Mucosa of descending colon (tissue), 3 donors: Measurements from ENCODE around the gene SLC17A9. TPM values are rescaled to one million over a fixed set of nuclear protein-coding genes. Genes with fewer than 3 reads are reported as not detected.

Source experiments
- ATAC-seq: fragments of 200-7000 bp; cut with Tn5 transposase; one replicate; pipeline ENCODE4 v1.9.1; 2020; ENCODE audit warnings: mild to moderate bottlenecking, moderate library complexity
- DNase-seq, 3 donors: peaks; one replicate each; pipeline ENCODE4 v3.0.0-alpha.2; 2020
- H3K36me3 ChIP-seq: fragments of 200-600 bp; one replicate; pipeline ENCODE4 v1.8.0; 2021; ENCODE audit warnings: low read depth, mild to moderate bottlenecking
- H3K4me1 ChIP-seq: fragments of 200-600 bp; one replicate; pipeline ENCODE4 v1.8.0; 2021; ENCODE audit warnings: low read depth, mild to moderate bottlenecking
- H3K4me3 ChIP-seq: fragments of 200-600 bp; one replicate; pipeline ENCODE4 v1.8.0; 2021; ENCODE audit warnings: mild to moderate bottlenecking
- H3K9me3 ChIP-seq: fragments of 200-600 bp; one replicate; pipeline ENCODE4 v1.8.0; 2021; ENCODE audit warnings: mild to moderate bottlenecking
- intact Hi-C, 2 donors: fragments of 100-400 bp; cut with DNase I in 1 of 2; cut with micrococcal nuclease in 1 of 2; formaldehyde crosslinking; loops; one replicate each; pipeline versions ENCODE4 v1.11.0 to v1.11.1; 2022; cut with DNase I, micrococcal nuclease
- total RNA-seq, 3 donors: library from RNA; stranded (reverse); fragmentation: NEBNext Ultra II Directional in 2 of 3; extraction: Animal tissue kit (Norgen Biotek cat#: 25700) in 2 of 3; gene quantifications; one replicate each; pipeline versions ENCODE4 v1.2.1 to v1.2.4, GENCODE V29; 2021 to 2023
- TF ChIP-seq, protein P1 (sequence below): fragments of 200-600 bp; IDR thresholded peaks from one replicate; pipeline ENCODE4 v1.8.0; 2022; ENCODE audit warnings: antibody characterized with exemption, mild to moderate bottlenecking
- donor health status: DM: no; HTN: no; CAD: no; lungs with moderate emphysema.
- donor health status: DM: no; HTN: no; CAD: no.
- donor health status: DM: no; HTN: yes; CAD: no.

Gene SLC17A9
- total RNA-seq, 3 donors from 2014 or later = 4.8 to 22.2 (median 6.4) TPM

DNA sequence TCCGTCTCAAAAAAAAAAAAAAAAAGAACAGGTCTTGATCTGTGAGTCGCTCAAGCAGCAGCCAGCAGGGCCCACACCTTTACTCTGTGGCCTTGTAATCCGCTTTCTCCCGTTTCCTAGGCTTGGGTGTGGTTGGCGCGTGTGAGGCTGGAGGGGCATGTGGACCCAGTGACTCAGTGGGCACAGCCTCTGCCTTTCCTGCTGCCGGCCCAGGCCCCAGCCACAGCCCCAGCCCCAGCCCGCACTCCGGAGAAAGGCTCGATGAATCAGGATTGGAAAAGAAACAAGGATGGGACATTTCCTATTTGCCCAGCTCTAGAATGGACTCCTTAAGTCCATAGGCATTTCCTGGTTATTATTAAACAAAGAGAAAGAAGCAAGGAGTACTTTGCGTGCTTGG, 50.0 kb downstream of the SLC17A9 start:
- DNase-seq (no peak), ATAC-seq (no peak)
- TF ChIP-seq, protein P1, sequence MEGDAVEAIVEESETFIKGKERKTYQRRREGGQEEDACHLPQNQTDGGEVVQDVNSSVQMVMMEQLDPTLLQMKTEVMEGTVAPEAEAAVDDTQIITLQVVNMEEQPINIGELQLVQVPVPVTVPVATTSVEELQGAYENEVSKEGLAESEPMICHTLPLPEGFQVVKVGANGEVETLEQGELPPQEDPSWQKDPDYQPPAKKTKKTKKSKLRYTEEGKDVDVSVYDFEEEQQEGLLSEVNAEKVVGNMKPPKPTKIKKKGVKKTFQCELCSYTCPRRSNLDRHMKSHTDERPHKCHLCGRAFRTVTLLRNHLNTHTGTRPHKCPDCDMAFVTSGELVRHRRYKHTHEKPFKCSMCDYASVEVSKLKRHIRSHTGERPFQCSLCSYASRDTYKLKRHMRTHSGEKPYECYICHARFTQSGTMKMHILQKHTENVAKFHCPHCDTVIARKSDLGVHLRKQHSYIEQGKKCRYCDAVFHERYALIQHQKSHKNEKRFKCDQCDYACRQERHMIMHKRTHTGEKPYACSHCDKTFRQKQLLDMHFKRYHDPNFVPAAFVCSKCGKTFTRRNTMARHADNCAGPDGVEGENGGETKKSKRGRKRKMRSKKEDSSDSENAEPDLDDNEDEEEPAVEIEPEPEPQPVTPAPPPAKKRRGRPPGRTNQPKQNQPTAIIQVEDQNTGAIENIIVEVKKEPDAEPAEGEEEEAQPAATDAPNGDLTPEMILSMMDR = no peak
- H3K4me3 ChIP-seq = no peak overlapping the region
- H3K36me3 ChIP-seq = no peaks in the 10 kb centered on the region
- no peaks in the 10 kb centered on the region for H3K4me1 ChIP-seq
- no peaks in the 10 kb centered on the region for H3K9me3 ChIP-seq
- intact Hi-C loops = loop anchor here in 1 of 2 donors (10.0 kb wide), 1 partner anchor 128 kb away; no protein-coding TSS in a partner anchor

DNA sequence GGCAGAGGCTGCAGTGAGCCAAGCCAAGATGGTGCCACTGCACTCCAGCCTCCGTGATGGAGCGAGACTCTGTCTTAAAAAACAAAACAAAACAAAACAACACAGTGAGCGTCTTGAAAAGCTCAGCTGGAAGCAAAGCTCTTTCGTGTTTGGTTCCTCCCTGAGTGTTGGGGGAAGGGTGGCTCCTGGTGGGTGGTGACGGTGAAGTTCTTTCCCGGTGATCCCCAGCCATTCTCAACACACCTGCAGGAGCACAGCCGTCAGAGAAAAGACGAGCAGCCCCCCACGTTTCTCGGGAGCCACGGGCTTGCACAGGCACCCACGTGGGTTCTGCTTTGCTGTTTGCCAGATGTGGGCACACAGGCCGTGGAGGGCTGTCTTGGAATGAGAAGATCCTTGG, 51.0 kb downstream of the SLC17A9 start:
- TF ChIP-seq, protein P1 = no peak
- Histone ChIP-seq H3K4me3 (no peak overlapping the region), H3K4me1 (no peaks in the 10 kb centered on the region), H3K9me3 (no peaks in the 10 kb centered on the region), H3K36me3 (no peaks in the 10 kb centered on the region)
- intact Hi-C loops = loop anchor here in 1 of 2 donors (10.0 kb wide), 1 partner anchor 129 kb away; no protein-coding TSS in a partner anchor
- ATAC-seq (no peak), DNase-seq (no peak)

DNA sequence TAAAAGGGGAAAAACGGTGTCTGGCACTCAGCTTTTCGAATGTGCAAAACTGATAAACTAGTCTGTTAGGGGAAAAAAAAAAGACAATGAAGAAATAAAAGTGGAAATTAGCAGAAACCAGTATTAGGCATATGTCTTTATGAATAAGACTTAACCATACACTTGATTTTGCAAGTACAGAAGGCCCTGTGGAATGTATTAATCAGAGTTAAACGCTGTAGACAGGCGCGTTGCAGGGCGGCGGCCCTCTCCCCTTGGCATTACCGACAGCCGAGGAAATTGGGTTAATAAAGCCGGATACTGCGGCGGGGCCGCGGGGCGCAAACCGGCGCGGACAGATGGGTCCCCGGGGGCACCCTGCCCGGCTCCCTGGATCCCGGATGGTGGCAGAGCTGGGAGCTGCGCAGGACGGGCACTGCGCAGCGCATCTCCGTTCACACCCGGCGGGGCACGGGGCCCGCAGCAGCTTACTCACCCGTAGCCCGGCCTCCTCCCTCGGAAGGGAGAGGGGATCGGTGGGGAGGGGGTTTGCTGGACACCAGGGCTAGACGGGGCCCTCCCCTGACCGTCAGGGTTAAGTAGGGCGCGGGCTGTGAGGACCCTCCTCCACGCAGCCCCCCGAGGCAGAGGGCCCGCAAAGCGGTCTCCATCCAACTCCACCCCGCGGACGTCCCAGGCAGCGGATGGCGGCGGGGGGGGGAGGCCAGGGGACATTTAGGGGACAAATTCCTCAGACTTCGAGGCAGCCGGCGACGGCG, 52.3 kb downstream of the SLC17A9 start:
- intact Hi-C loops = loop anchor here in 1 of 2 donors (10.0 kb wide), 1 partner anchor 130 kb away; no protein-coding TSS in a partner anchor
- no peak overlapping the region for H3K4me3 ChIP-seq
- no peak for DNase-seq
- TF ChIP-seq, protein P1 = no peak
- H3K9me3 ChIP-seq = no peaks in the 10 kb centered on the region
- peaks cover 8% of the 10 kb centered on the region for H3K4me1 ChIP-seq
- no peaks in the 10 kb centered on the region for H3K36me3 ChIP-seq
- ATAC-seq = no peak

DNA sequence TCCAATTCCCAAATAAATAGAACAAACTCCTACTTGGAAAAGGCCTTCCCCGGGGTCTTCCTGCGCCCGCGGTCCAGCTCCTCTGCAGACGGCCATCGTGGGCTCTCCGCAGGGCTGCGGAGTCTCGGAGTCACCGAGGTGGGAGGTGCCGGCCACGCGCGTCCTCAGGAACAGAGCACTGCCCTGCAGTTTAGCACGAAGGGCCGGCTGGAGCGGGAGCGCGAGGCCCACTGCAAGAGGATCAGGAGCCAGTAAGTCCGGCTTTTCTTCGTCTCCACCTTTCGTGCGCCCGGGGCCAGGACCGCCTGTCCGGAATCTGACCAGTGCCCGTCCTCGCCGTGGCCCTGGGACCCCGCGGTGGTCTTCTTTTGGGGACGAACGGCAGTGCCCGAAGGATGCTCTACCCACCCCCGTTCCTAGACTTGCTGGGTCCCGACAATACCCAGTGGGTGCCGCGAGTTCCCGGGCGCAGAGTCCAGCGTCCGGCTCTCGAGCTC, 52.9 kb downstream of the SLC17A9 start:
- DNase-seq = no peak
- TF ChIP-seq, protein P1 = no peak
- Histone ChIP-seq H3K36me3 (no peaks in the 10 kb centered on the region), H3K9me3 (no peaks in the 10 kb centered on the region), H3K4me3 (no peak overlapping the region), H3K4me1 (peaks cover 8% of the 10 kb centered on the region)
- no peak for ATAC-seq
- intact Hi-C loops = loop anchor here in 1 of 2 donors (10.0 kb wide), 1 partner anchor 131 kb away; no protein-coding TSS in a partner anchor

DNA sequence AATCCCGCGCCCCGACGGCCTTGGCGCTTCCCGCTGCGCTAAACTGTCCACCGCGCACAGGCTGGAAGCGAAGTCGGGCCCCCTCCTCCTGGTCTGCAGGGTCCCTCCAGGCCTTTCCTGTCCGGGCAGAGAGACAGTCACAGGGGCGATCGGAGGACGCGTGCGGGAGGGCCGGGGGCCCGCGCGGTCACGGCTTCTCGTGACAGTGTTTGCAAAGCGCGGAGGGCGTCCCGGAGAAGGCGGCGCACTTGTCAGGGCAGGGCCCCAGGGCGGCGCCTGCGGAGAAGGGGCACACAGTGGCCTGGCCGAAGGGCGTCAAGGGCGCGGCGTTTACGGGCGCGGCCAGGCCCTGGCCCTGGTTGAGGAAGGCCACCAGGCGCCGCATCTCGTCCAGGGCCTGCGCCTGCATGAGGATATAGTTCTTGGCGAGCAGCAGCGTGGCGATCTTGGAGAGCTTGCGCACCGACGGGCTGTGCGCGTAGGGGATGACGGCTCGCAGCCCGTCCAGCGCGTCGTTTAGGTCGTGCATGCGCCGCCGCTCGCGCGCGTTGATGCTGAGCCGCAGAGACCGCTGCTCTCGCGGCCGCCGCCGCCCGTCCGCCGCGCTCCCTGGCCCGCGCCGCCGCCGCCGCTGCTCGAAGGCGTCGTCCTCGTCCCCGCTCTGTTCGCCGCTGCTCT, 53.5 kb downstream of the SLC17A9 start:
- TF ChIP-seq, protein P1 = no peak
- H3K9me3 ChIP-seq = no peaks in the 10 kb centered on the region
- DNase-seq (no peak), ATAC-seq (peak; percentile 5)
- intact Hi-C loops = loop anchor here in 1 of 2 donors (10.0 kb wide), 1 partner anchor 131 kb away; no protein-coding TSS in a partner anchor
- peaks cover 8% of the 10 kb centered on the region for H3K4me1 ChIP-seq
- H3K36me3 ChIP-seq = no peaks in the 10 kb centered on the region
- H3K4me3 ChIP-seq = no peak overlapping the region
